ACC112 (cell line): Measurements from ENCODE around the gene IL17B.

Source experiments
- H2AFZ ChIP-seq: fragments of 200-600 bp; sonication (generic); one replicate; pipeline ENCODE4 v1.6.0; 2017; ENCODE audit warnings: antibody characterized with exemption, low read length; ENCODE audit not compliant: unreplicated experiment
- H3K27ac ChIP-seq: fragments of 200-600 bp; sonication (generic); 2 replicates; pipeline ENCODE4 v1.5.1; 2014; ENCODE audit warnings: low read depth, mild to moderate bottlenecking, antibody characterized with exemption, low read length, moderate library complexity
- H3K27me3 ChIP-seq: fragments of 200-600 bp; sonication (generic); 2 replicates; pipeline ENCODE4 v1.6.1; 2014; ENCODE audit warnings: mild to moderate bottlenecking, antibody characterized with exemption, low read length, moderate library complexity, mixed read lengths; ENCODE audit not compliant: insufficient read depth
- H3K36me3 ChIP-seq: fragments of 200-600 bp; sonication (generic); 2 replicates; pipeline ENCODE4 v1.6.1; 2016; ENCODE audit warnings: mild to moderate bottlenecking, antibody characterized with exemption, low read length, moderate library complexity, mixed read lengths; ENCODE audit not compliant: insufficient read depth
- H3K4me1 ChIP-seq: fragments of 200-600 bp; sonication (generic); one replicate; pipeline ENCODE4 v1.6.1; 2016; ENCODE audit warnings: low read length, mixed read lengths; ENCODE audit not compliant: insufficient read depth, unreplicated experiment, control insufficient read depth
- H3K4me3 ChIP-seq: fragments of 200-600 bp; sonication (generic); 2 replicates; pipeline ENCODE4 v1.5.1; 2014; ENCODE audit warnings: mild to moderate bottlenecking, low read depth, low read length
- H3K79me2 ChIP-seq: fragments of 200-600 bp; sonication (generic); one replicate; pipeline ENCODE4 v1.6.0; 2016; ENCODE audit warnings: low read length; ENCODE audit not compliant: control insufficient read depth, unreplicated experiment, insufficient read depth

IL17B gene

GRCh38 chr5:149363936-149364335 is 15.2 kb downstream of the IL17B start:
- Histone ChIP-seq H3K36me3 (no peaks in the 10 kb centered on the region), H2AFZ (no peak overlapping the region), H3K27ac (no peak overlapping the region), H3K79me2 (no peaks in the 10 kb centered on the region), H3K27me3 (no peaks in the 10 kb centered on the region), H3K4me3 (no peak overlapping the region), H3K4me1 (peaks cover 2% of the 10 kb centered on the region)

GRCh38 chr5:149363358-149363757 is 15.7 kb downstream of the IL17B start:
- Histone ChIP-seq H3K27me3 (no peaks in the 10 kb centered on the region), H3K4me3 (no peak overlapping the region), H3K36me3 (no peaks in the 10 kb centered on the region), H2AFZ (no peak overlapping the region), H3K4me1 (peaks cover 7% of the 10 kb centered on the region), H3K27ac (no peak overlapping the region), H3K79me2 (no peaks in the 10 kb centered on the region)

GRCh38 chr5:149362541-149362940 is 16.6 kb downstream of the IL17B start:
- no peak overlapping the region for H2AFZ ChIP-seq
- H3K4me3 ChIP-seq: no peak overlapping the region
- H3K4me1 ChIP-seq: peaks cover 7% of the 10 kb centered on the region
- no peaks in the 10 kb centered on the region for H3K36me3 ChIP-seq
- no peak overlapping the region for H3K27ac ChIP-seq
- H3K79me2 ChIP-seq: no peaks in the 10 kb centered on the region
- no peaks in the 10 kb centered on the region for H3K27me3 ChIP-seq

GRCh38 chr5:149360272-149360671 is 18.8 kb downstream of the IL17B start:
- Histone ChIP-seq H3K27ac (no peak overlapping the region), H3K36me3 (no peaks in the 10 kb centered on the region), H3K27me3 (no peaks in the 10 kb centered on the region), H3K4me3 (no peak overlapping the region), H2AFZ (no peak overlapping the region), H3K79me2 (no peaks in the 10 kb centered on the region), H3K4me1 (peaks cover 11% of the 10 kb centered on the region)

GRCh38 chr5:149358868-149359495 is 20.1 kb downstream of the IL17B start:
- Histone ChIP-seq H3K27me3 (no peaks in the 10 kb centered on the region), H3K36me3 (no peaks in the 10 kb centered on the region), H3K4me1 (peaks cover 11% of the 10 kb centered on the region), H3K27ac (no peak overlapping the region), H3K79me2 (no peaks in the 10 kb centered on the region), H3K4me3 (peak overlapping the region; percentile 89), H2AFZ (no peak overlapping the region)

GRCh38 chr5:149358294-149358651 is 20.8 kb downstream of the IL17B start:
- peak overlapping the region; percentile 77 for H2AFZ ChIP-seq
- H3K27ac ChIP-seq: no peak overlapping the region
- H3K27me3 ChIP-seq: no peaks in the 10 kb centered on the region
- H3K79me2 ChIP-seq: no peaks in the 10 kb centered on the region
- peaks cover 3% of the 10 kb centered on the region; the same call in 1 of the 2 replicates for H3K36me3 ChIP-seq
- H3K4me1 ChIP-seq: peaks cover 11% of the 10 kb centered on the region
- H3K4me3 ChIP-seq: peak overlapping the region; percentile 89

GRCh38 chr5:149357370-149358293 is 21.5 kb downstream of the IL17B start, which contains the start of gene PCYOX1L:
TSS of gene PCYOX1L (plus strand) at chr5:149358046. CDS start at chr5:149358069, 23 bp downstream.
- Histone ChIP-seq H2AFZ (peak within 1 kb of the TSS; percentile 77), H3K79me2 (no peaks in the 10 kb centered on the region), H3K27ac (no peak within 1 kb of the TSS), H3K36me3 (peaks cover 10% of the 10 kb centered on the region), H3K4me3 (peak within 1 kb of the TSS; percentile 89), H3K27me3 (no peaks in the 10 kb centered on the region), H3K4me1 (peaks cover 11% of the 10 kb centered on the region)

GRCh38 chr5:149356391-149356790 is 22.7 kb downstream of the IL17B start:
- peaks cover 11% of the 10 kb centered on the region for H3K4me1 ChIP-seq
- no peaks in the 10 kb centered on the region for H3K27me3 ChIP-seq
- no peaks in the 10 kb centered on the region for H3K79me2 ChIP-seq
- H3K36me3 ChIP-seq: peaks cover 18% of the 10 kb centered on the region
- H2AFZ ChIP-seq: no peak overlapping the region
- no peak overlapping the region; the same call in 1 of the 2 replicates for H3K27ac ChIP-seq
- H3K4me3 ChIP-seq: no peak overlapping the region

- Histone ChIP-seq H2AFZ (no peak overlapping the region), H3K4me3 (no peak overlapping the region), H3K27ac (peak overlapping the region; percentile 26; the same call in 1 of the 2 replicates), H3K27me3 (no peaks in the 10 kb centered on the region), H3K36me3 (peaks cover 23% of the 10 kb centered on the region), H3K79me2 (no peaks in the 10 kb centered on the region), H3K4me1 (peaks cover 11% of the 10 kb centered on the region)
These were observed 23.4 kb downstream of the IL17B start for GRCh38 chr5:149355688-149356087.

- no peak overlapping the region for H3K27ac ChIP-seq
- H3K27me3 ChIP-seq: no peaks in the 10 kb centered on the region
- H3K36me3 ChIP-seq: peaks cover 39% of the 10 kb centered on the region
- H3K4me3 ChIP-seq: no peak overlapping the region
- H2AFZ ChIP-seq: no peak overlapping the region
- peaks cover 9% of the 10 kb centered on the region for H3K4me1 ChIP-seq
- peaks cover 5% of the 10 kb centered on the region for H3K79me2 ChIP-seq
These were observed 25.2 kb downstream of the IL17B start for GRCh38 chr5:149353911-149354310.
